Gastroesophageal sphincter (tissue), 3 donors: ENCODE measurements around the gene LGR4.

Source experiments
- EP300 ChIP-seq: sonication (generic); formaldehyde crosslinking; IDR thresholded peaks from one replicate; pipeline ENCODE4 v1.6.1; 2017; ENCODE audit warnings: antibody characterized with exemption, mild to moderate bottlenecking
- POLR2A ChIP-seq, 2 donors: fragments of 450-650 bp; IDR thresholded peaks; one replicate each; pipeline ENCODE4 v1.6.1; 2017; ENCODE audit warnings: antibody characterized with exemption in 2 of 2, mild to moderate bottlenecking in 2 of 2, moderate library complexity in 1 of 2
- POLR2AphosphoS5 ChIP-seq: sonication (generic); formaldehyde crosslinking; IDR thresholded peaks from one replicate; pipeline ENCODE4 v1.6.1; 2017; ENCODE audit warnings: antibody characterized with exemption
- TF ChIP-seq, protein P1 (sequence below), 4 experiments: fragments of 200-600 bp in 2 of 4; fragments of 450-650 bp in 2 of 4; sonication (generic) in 1 of 4; IDR thresholded peaks; one replicate each; pipeline ENCODE4 v1.5.1; 2017 to 2019; ENCODE audit warnings: antibody characterized with exemption in 4 of 4, mild to moderate bottlenecking in 2 of 4, moderate library complexity in 2 of 4

DNA sequence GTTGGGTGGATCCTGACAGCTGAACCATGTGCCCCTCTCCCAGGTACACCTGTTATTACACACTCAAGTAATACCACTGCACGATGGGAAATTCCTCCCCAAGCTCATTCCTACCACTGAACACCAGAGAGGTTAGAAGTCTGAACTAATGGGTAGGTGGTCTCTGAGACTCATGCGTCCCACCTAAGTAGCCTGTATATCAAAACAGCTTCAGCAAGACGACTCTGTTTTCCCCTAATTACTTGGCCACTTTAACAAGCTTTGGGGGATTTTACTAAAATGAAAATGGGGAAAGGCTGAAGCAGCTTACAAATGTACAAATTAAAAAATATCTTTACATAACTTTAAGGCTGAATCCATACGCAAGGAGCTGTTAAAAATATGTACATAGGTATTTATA is 29.4 kb downstream of the LGR4 start:
- TF ChIP-seq, protein P1, sequence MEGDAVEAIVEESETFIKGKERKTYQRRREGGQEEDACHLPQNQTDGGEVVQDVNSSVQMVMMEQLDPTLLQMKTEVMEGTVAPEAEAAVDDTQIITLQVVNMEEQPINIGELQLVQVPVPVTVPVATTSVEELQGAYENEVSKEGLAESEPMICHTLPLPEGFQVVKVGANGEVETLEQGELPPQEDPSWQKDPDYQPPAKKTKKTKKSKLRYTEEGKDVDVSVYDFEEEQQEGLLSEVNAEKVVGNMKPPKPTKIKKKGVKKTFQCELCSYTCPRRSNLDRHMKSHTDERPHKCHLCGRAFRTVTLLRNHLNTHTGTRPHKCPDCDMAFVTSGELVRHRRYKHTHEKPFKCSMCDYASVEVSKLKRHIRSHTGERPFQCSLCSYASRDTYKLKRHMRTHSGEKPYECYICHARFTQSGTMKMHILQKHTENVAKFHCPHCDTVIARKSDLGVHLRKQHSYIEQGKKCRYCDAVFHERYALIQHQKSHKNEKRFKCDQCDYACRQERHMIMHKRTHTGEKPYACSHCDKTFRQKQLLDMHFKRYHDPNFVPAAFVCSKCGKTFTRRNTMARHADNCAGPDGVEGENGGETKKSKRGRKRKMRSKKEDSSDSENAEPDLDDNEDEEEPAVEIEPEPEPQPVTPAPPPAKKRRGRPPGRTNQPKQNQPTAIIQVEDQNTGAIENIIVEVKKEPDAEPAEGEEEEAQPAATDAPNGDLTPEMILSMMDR (IDR thresholded peaks at IDR 0.05): no peak
- TF ChIP-seq POLR2AphosphoS5: no peak
- no peak for TF ChIP-seq POLR2A (IDR thresholded peaks at IDR 0.05)
- TF ChIP-seq EP300: no peak
